K562 (cell line): ENCODE data around the gene GNAI1.

Experiments used
- ATF1 ChIP-seq, 2 experiments: fragments of 450-650 bp in 1 of 2; IDR thresholded peaks; 2 replicates each; pipeline ENCODE4 v1.6.1; 2016; ENCODE audit warnings: missing compliant biosample characterization in 1 of 2, missing genetic modification characterization in 1 of 2
- E2F4 ChIP-seq: sonication (generic); formaldehyde crosslinking; IDR thresholded peaks from 2 replicates; pipeline ENCODE4 v1.8.0; 2022; ENCODE audit warnings: mild to moderate bottlenecking, low read depth, missing genetic modification reagents
- POLR2A ChIP-seq: fragments of 450-650 bp; conservative IDR thresholded peaks from 2 replicates; pipeline ENCODE4 v1.6.1; 2016
- TAF1 ChIP-seq: IDR thresholded peaks from 2 replicates; pipeline ENCODE4 v1.6.1; 2011; ENCODE audit warnings: mild to moderate bottlenecking, low read length, moderate library complexity; ENCODE audit not compliant: insufficient read depth, control insufficient read depth, severe bottlenecking; ENCODE audit errors: extremely low read depth
- TCF7L2 ChIP-seq: fragments of 150-350 bp; IDR thresholded peaks from 2 replicates; pipeline ENCODE4 v1.6.1; 2016; ENCODE audit warnings: low read depth, mild to moderate bottlenecking, low read length, moderate library complexity
- TF ChIP-seq, protein P1 (sequence below), 2 experiments: fragments of 450-650 bp; formaldehyde crosslinking in 1 of 2; IDR thresholded peaks; 2 replicates each; pipeline versions ENCODE4 v1.4.0 to v1.6.1; 2014 to 2020; ENCODE audit warnings: mild to moderate bottlenecking in 2 of 2, borderline replicate concordance in 1 of 2, low read depth in 1 of 2

DNA sequence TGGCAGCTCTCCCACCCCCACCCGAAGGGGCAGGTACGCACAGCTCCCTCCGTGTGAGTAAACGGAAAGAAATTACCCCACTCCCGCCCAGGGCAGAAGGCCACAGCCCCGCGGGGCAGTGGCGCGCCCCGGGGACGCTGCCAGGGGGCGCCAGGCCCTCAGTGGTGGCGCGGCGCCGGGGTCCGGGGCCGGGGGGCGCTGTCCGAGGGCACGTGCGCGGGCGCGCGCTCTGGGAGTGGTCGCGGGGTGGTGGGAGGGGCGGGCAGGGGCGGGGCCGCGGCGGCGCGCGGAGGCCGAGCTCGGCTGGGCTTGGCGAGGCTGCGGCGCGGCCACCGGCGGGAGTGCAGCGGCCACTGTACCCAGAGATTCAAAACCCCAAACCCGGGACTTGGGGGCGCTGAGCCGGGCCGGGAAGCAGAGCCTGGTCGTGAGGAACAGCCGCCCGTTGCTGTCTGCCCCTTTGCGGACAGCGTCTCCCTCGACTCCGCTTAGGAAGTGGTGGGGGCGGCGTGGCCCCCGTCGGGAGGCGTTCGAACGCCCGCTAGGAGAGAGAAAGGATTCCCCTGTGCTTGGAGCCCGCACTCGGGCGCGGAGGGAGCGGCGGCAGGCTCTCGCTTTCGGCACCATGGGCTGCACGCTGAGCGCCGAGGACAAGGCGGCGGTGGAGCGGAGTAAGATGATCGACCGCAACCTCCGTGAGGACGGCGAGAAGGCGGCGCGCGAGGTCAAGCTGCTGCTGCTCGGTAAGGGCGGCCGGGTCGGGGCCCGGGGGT, at the start of gene GNAI1:
- TF ChIP-seq, protein P1, sequence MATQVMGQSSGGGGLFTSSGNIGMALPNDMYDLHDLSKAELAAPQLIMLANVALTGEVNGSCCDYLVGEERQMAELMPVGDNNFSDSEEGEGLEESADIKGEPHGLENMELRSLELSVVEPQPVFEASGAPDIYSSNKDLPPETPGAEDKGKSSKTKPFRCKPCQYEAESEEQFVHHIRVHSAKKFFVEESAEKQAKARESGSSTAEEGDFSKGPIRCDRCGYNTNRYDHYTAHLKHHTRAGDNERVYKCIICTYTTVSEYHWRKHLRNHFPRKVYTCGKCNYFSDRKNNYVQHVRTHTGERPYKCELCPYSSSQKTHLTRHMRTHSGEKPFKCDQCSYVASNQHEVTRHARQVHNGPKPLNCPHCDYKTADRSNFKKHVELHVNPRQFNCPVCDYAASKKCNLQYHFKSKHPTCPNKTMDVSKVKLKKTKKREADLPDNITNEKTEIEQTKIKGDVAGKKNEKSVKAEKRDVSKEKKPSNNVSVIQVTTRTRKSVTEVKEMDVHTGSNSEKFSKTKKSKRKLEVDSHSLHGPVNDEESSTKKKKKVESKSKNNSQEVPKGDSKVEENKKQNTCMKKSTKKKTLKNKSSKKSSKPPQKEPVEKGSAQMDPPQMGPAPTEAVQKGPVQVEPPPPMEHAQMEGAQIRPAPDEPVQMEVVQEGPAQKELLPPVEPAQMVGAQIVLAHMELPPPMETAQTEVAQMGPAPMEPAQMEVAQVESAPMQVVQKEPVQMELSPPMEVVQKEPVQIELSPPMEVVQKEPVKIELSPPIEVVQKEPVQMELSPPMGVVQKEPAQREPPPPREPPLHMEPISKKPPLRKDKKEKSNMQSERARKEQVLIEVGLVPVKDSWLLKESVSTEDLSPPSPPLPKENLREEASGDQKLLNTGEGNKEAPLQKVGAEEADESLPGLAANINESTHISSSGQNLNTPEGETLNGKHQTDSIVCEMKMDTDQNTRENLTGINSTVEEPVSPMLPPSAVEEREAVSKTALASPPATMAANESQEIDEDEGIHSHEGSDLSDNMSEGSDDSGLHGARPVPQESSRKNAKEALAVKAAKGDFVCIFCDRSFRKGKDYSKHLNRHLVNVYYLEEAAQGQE (IDR thresholded peaks at IDR 0.05; ENCODE audit: borderline replicate concordance): no peak
- TF ChIP-seq, protein P1 (CRISPR knock-in tag; IDR thresholded peaks at IDR 0.05; ENCODE audit: low read depth): no peak
- TF ChIP-seq E2F4 (CRISPR knock-in tag): no peak
- no peak for TF ChIP-seq TAF1
- no peak for TF ChIP-seq TCF7L2
- no peak for TF ChIP-seq POLR2A
- no peak for TF ChIP-seq ATF1 (CRISPR knock-in tag; IDR thresholded peaks at IDR 0.05)
- TF ChIP-seq ATF1 (tag; IDR thresholded peaks at IDR 0.05): no peak
